BLaER1 treated with 17β-estradiol and CSF1 and Interleukin-3, amounts not matched to agents 10 nM and 100 nM (cell line): ENCODE results near the gene P4HB.

Source experiments
- H3K27ac ChIP-seq, 11 experiments: shearing (Covaris generic); formaldehyde crosslinking; 2 replicates each; pipeline ENCODE4 v1.8.1; 2022
- H3K27me3 ChIP-seq, 11 experiments: shearing (Covaris generic); formaldehyde crosslinking; 2 replicates each; pipeline ENCODE4 v1.8.1; 2022
- H3K36me3 ChIP-seq, 11 experiments: shearing (Covaris generic); formaldehyde crosslinking; 2 replicates each; pipeline ENCODE4 v1.8.1; 2022
- H3K4me1 ChIP-seq, 10 experiments: shearing (Covaris generic); formaldehyde crosslinking; 2 replicates each; pipeline ENCODE4 v1.8.1; 2022
- H3K4me2 ChIP-seq, 11 experiments: shearing (Covaris generic); formaldehyde crosslinking; 2 replicates each; pipeline ENCODE4 v1.8.1; 2022
- H3K4me3 ChIP-seq, 10 experiments: shearing (Covaris generic); formaldehyde crosslinking; 2 replicates each; pipeline ENCODE4 v1.8.1; 2022
- H3K9ac ChIP-seq, 11 experiments: shearing (Covaris generic); formaldehyde crosslinking; 2 replicates each; pipeline ENCODE4 v1.8.1; 2022
- H3K9me3 ChIP-seq, 11 experiments: shearing (Covaris generic); formaldehyde crosslinking; replicated peaks in 1 of 11; 2 replicates each; pipeline ENCODE4 v1.8.1; 2022
- H4K20me1 ChIP-seq, 11 experiments: shearing (Covaris generic); formaldehyde crosslinking; 2 replicates each; pipeline ENCODE4 v1.8.1; 2022
- Cebpa-rat ChIP-seq, 11 experiments: shearing (Covaris generic); IDR thresholded peaks; 2 replicates each; pipeline ENCODE4 v1.8.1; 2022

The P4HB gene

GRCh38 chr17:81846743-81847689 lies 13.3 kb downstream of the P4HB start:
- TF ChIP-seq Cebpa-rat (IDR thresholded peaks at IDR 0.05) = no peak
- no peak overlapping the region for H3K27ac ChIP-seq
- no peak overlapping the region for H3K9ac ChIP-seq
- peaks cover 0 to 32% (median 10%) of the 10 kb centered on the region in 10 experiments; a peak in 17 of 20 replicates for H3K4me1 ChIP-seq
- no peak overlapping the region for H3K4me3 ChIP-seq
- peaks cover 26 to 100% (median 54%) of the 10 kb centered on the region in 11 experiments; a peak in 20 of 22 replicates for H4K20me1 ChIP-seq
- H3K27me3 ChIP-seq = no peaks in the 10 kb centered on the region
- no peak overlapping the region for H3K4me2 ChIP-seq
- peaks cover 94 to 100% (median 99%) of the 10 kb centered on the region in 11 experiments for H3K36me3 ChIP-seq
- no peaks in the 10 kb centered on the region for H3K9me3 ChIP-seq

- Histone ChIP-seq H3K4me3 (no peak overlapping the region), H3K9me3 (no peaks in the 10 kb centered on the region), H3K27me3 (no peaks in the 10 kb centered on the region), H3K4me2 (no peak overlapping the region), H4K20me1 (peaks cover 17 to 100% (median 45%) of the 10 kb centered on the region in 11 experiments; a peak in 18 of 22 replicates), H3K36me3 (peaks cover 85 to 99% (median 90%) of the 10 kb centered on the region in 11 experiments), H3K27ac (no peak overlapping the region), H3K9ac (0 out of 22 replicates have a peak overlapping the region, but pooled peaks of 1 of the 11 experiments have one; percentile 9), H3K4me1 (peaks cover 7 to 41% (median 19%) of the 10 kb centered on the region in 10 experiments; a peak in 17 of 20 replicates)
- TF ChIP-seq Cebpa-rat (IDR thresholded peaks at IDR 0.05) = no peak
These were observed 14.2 kb downstream of the P4HB start for GRCh38 chr17:81845881-81846742.

GRCh38 chr17:81845361-81845760 lies 15.0 kb downstream of the P4HB start:
- Histone ChIP-seq H3K27ac (no peak overlapping the region), H3K4me3 (no peak overlapping the region), H3K9ac (0 out of 22 replicates have a peak overlapping the region, but pooled peaks of 1 of the 11 experiments have one; percentile 23), H3K9me3 (no peaks in the 10 kb centered on the region), H3K4me2 (no peak overlapping the region), H3K36me3 (peaks cover 79 to 91% (median 83%) of the 10 kb centered on the region in 11 experiments), H4K20me1 (peaks cover 9 to 98% (median 37%) of the 10 kb centered on the region in 11 experiments; a peak in 17 of 22 replicates), H3K27me3 (no peaks in the 10 kb centered on the region), H3K4me1 (peaks cover 7 to 49% (median 26%) of the 10 kb centered on the region in 10 experiments; a peak in 17 of 20 replicates)
- no peak for TF ChIP-seq Cebpa-rat (IDR thresholded peaks at IDR 0.05)

DNA sequence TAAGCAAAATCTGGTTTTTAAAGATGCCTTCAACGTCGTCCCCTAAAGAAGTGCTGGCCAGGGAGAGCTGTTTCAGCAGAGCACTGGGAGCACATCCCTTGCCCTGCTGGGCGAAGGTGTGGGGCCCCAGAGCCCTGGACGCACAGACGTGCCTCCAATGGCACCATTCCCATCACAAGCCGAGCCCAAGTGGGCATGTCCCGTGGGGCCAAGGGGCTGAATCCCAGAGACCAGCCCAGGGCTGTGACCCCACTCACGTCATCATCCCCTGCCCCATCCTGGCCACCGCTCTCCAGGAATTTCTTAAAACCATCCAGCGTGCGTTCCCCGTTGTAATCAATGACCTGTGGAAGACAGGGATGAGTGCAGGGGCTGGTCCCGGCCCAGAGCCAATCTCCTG lies 15.4 kb downstream of the P4HB start:
- no peak for TF ChIP-seq Cebpa-rat (IDR thresholded peaks at IDR 0.05)
- H3K36me3 ChIP-seq = peaks cover 74 to 87% (median 78%) of the 10 kb centered on the region in 11 experiments
- H3K9ac ChIP-seq = 0 out of 22 replicates have a peak overlapping the region, but pooled peaks of 2 of the 11 experiments have one; percentile 23 to 29
- no peak overlapping the region for H3K4me3 ChIP-seq
- no peaks in the 10 kb centered on the region for H3K9me3 ChIP-seq
- peaks cover 4 to 94% (median 37%) of the 10 kb centered on the region in 11 experiments; a peak in 17 of 22 replicates for H4K20me1 ChIP-seq
- H3K4me2 ChIP-seq = no peak overlapping the region
- H3K27ac ChIP-seq = peak overlapping the region in 1 of 11 experiments; percentile 8; a peak in 1 of 22 replicates
- H3K4me1 ChIP-seq = peaks cover 7 to 53% (median 30%) of the 10 kb centered on the region in 10 experiments; a peak in 17 of 20 replicates
- no peaks in the 10 kb centered on the region for H3K27me3 ChIP-seq

GRCh38 chr17:81844327-81844851 lies 15.9 kb downstream of the P4HB start:
- no peak for TF ChIP-seq Cebpa-rat (IDR thresholded peaks at IDR 0.05)
- Histone ChIP-seq H3K9ac (0 out of 22 replicates have a peak overlapping the region, but pooled peaks of 4 of the 11 experiments have one; percentile 9 to 29 (median 26)), H3K27ac (peak overlapping the region in 2 of 11 experiments; percentile 29 to 48; a peak in 2 of 22 replicates), H3K36me3 (peaks cover 69 to 82% (median 73%) of the 10 kb centered on the region in 11 experiments), H3K27me3 (no peaks in the 10 kb centered on the region), H3K4me3 (no peak overlapping the region), H3K4me1 (peaks cover 9 to 58% (median 35%) of the 10 kb centered on the region in 10 experiments; a peak in 18 of 20 replicates), H3K4me2 (0 out of 22 replicates have a peak overlapping the region, but pooled peaks of 1 of the 11 experiments have one; percentile 3), H3K9me3 (no peaks in the 10 kb centered on the region), H4K20me1 (peaks cover 4 to 89% (median 36%) of the 10 kb centered on the region in 11 experiments; a peak in 17 of 22 replicates)

DNA sequence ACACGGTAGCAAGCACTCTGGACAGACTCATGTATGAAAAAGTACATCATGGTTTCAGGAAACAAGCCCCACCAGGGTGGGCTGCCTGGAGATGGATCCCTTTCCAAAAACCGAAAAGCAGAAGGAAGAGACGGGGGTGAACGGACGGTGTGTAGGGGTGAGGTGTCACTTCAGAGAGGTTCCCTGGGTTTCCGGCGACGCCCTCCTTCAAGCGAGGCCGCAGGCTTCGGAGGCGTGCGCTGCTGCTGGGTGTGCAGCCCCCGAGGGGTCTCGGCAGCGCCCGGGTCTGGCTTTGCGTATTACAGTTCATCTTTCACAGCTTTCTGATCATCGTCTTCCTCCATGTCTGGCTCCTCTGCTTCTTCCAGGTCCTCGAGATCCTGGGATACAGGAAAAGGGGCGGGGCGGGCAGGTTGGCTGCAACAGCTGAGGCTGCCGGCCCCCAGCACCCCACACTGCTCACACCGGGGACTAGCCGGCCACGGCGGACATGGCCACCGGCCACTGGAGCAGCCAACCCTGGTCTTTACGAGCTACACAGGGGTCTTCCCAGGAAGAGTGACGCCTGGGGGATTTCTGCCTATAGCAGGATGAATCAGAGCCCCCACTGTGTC lies 16.5 kb downstream of the P4HB start:
- H3K4me2 ChIP-seq = 0 out of 22 replicates have a peak overlapping the region, but pooled peaks of 1 of the 11 experiments have one; percentile 91
- H3K9ac ChIP-seq = peak overlapping the region in 5 of 11 experiments; percentile 10 to 37 (median 28); a peak in 2 of 22 replicates
- H4K20me1 ChIP-seq = peaks cover 4 to 83% (median 36%) of the 10 kb centered on the region in 11 experiments; a peak in 16 of 22 replicates
- no peak for TF ChIP-seq Cebpa-rat (IDR thresholded peaks at IDR 0.05)
- peak overlapping the region in 2 of 11 experiments; percentile 40 to 48; a peak in 2 of 22 replicates for H3K27ac ChIP-seq
- no peaks in the 10 kb centered on the region for H3K27me3 ChIP-seq
- peaks cover 64 to 76% (median 67%) of the 10 kb centered on the region in 11 experiments for H3K36me3 ChIP-seq
- no peaks in the 10 kb centered on the region for H3K9me3 ChIP-seq
- no peak overlapping the region for H3K4me3 ChIP-seq
- peaks cover 14 to 64% (median 41%) of the 10 kb centered on the region in 10 experiments for H3K4me1 ChIP-seq

DNA sequence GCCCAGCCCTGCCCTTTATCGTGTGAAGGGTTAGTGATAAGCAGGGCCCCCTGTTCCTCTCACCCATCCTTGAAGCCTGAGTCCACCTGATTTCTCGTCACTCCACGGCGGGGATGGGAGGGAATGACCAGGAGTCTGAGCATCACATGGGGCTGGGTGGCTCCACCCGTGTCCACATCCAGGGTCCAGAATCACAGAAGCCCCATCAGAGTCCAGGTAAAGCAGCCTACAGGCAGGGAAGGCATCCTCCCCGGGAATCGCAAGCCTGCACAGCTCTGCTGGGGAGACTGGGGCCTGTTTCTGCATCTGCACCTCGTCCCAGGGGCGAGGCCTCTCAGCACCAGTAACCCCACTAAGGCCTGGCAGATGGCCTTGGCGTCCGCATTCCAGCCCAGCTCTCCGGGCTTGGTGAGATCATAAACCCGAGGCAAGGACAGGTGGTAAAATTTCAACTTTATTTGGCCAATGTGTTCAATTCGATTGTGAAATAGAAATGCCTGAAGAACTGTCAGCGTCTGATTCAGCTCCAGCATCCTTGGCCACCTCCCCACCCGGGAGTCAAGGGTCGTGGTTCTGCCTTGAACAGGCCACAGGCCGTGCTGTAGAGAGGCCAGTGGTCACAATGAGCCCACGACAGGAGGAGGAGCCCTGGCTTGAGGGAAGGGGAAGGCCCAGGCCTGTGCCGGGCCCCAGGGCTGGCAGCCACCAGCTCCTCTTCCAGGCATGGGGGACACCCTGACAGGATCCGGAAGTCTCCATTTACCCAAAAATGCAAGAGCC lies 17.4 kb downstream of the P4HB start:
- H3K27me3 ChIP-seq = no peaks in the 10 kb centered on the region
- H3K9me3 ChIP-seq = no peaks in the 10 kb centered on the region
- H3K27ac ChIP-seq = peak overlapping the region in 6 of 11 experiments; percentile 15 to 98 (median 96); a peak in 10 of 22 replicates
- no peak for TF ChIP-seq Cebpa-rat (IDR thresholded peaks at IDR 0.05)
- peaks cover 4 to 74% (median 36%) of the 10 kb centered on the region in 11 experiments; a peak in 16 of 22 replicates for H4K20me1 ChIP-seq
- H3K4me3 ChIP-seq = no peak overlapping the region
- H3K4me2 ChIP-seq = peak overlapping the region in 3 of 11 experiments; percentile 54 to 91 (median 81); a peak in 4 of 22 replicates
- H3K9ac ChIP-seq = peak overlapping the region in 7 of 11 experiments; percentile 10 to 63 (median 29); a peak in 9 of 22 replicates
- H3K36me3 ChIP-seq = peaks cover 56 to 67% (median 58%) of the 10 kb centered on the region in 11 experiments
- H3K4me1 ChIP-seq = peaks cover 22 to 73% (median 50%) of the 10 kb centered on the region in 10 experiments
